NCI-H82 treated with DMSO at 0.1 percent for 48 hours (cell line): ENCODE measurements around the gene AGTR1.
"Not testable (repeated sequence)": the region's sequence is repeated elsewhere in the genome, so short reads cannot be mapped to it uniquely, and the experiment has no call there.

Source experiments
- DNase-seq: peaks from one replicate; lab custom pipeline; 2025; ENCODE audit not compliant: unreplicated experiment; lab: John Stamatoyannopoulos, UW

The AGTR1 gene

DNA sequence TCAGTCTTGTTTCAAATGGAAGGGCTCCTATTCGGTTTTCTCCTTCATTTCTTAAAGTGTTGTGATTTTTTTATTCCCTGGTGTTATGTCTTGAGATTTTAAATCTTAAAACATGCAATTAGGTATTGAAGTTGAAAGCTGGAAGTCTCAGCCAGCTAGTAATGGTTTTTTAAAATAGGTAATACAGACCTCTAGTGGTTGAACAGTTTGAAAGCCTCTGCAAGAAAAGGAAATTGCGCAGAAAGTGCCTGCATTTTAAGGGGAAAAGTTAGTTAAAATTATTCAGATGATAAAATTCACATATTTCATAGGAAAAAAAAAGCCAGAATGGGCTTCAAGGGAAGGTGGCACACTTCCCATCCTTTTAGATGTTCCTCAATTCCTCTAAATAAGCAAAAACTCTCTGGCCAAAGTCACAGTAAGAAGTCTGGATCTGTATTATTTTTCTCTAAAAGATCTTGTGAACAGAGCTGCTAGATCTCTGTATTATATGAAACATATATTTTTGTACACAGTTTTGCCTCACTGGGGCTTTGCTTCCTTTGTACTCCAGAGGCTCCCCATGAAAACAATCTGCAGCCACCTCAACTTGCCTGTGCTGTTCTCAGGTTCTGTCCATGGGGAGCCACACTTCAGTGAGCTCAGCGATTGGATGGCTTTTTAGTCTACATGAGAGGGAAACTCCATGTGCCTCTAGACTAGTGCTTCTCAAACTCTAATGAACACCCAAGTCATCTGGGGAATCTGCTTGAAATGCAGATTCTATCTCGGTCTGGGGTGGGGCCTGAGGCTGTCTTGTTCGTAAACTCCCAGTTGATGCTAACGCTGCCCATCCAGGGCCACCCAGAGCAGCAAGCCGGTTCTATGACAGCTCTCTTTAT lies 21.5 kb downstream of the AGTR1 start:
- DNase-seq = no peak

DNA sequence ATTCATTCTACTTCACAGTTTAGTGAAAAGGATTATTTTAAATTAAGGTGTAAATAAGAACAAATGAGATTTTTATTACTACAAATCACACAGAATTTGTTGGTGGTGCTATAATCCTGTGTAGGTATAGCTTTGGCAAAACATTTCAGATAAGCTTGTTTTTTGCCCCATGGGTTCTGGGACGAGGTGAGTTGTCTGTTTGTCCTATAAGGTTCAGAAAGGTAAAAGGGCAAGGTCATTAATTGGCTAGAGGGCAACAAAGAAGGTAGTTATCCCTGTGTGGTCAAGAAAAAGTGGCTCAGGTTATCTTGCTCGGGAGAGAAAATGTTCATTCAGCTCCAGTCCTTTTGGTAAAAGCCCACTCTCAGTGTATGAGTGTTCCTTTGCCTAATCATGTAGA lies 23.2 kb downstream of the AGTR1 start:
- no peak for DNase-seq

DNA sequence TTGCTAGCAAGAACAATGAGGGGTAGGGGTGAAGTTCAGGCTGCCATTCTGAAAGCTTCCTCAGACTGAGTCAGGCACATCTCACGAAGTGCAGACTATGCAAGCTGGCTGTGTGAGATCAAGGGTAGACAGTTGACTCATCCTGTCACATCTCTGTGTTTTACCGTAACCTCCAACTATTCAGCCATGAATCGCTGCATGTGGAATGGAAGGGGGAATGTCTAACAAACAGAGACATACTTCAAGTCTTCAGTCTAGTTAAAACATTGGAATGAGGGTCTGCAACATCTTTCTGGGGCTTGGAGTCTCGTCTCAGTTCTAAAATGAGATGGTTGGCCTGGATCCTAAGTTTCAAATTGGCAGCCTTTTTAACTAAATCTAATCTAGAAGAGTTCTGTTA lies 25.9 kb downstream of the AGTR1 start:
- DNase-seq = no peak

DNA sequence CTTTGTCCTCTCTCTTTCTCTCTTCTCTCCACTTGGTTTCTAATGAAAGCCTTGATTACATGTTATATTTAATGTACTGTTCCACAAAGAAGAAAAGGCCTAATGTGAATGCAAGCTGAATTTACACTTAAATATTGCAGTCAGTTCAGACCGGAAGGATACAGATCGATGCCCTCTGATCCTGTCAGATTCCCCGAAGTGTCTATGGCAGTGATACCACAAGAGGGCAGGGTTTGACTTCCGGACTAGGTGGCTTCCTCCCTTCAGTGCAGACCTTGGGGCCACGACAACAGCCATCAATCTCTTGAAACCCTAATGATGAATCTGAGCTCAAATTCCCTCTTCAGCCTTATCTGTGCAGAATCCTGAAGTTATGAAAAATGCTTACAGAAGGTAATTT lies 29.5 kb downstream of the AGTR1 start:
- DNase-seq = peak; percentile 67

DNA sequence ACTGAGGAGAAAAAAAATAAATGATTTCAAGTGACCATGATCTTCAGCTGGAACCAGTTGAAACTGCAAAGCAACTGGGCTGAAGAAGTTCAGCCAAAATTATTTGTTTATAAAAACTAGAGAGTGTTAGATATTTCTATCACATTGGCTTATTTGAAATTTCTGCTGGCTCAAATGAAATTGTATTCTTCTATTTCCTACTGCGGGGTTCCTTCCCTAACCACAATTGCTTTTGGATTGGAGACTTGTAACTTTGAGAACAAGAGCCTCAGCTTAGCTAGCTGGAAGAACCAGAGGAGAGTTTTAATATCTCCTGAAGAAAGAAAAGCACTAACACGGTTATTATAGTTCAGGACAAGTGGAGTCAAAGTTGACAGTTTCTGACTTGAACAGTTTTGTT lies 31.1 kb downstream of the AGTR1 start:
- no peak for DNase-seq

DNA sequence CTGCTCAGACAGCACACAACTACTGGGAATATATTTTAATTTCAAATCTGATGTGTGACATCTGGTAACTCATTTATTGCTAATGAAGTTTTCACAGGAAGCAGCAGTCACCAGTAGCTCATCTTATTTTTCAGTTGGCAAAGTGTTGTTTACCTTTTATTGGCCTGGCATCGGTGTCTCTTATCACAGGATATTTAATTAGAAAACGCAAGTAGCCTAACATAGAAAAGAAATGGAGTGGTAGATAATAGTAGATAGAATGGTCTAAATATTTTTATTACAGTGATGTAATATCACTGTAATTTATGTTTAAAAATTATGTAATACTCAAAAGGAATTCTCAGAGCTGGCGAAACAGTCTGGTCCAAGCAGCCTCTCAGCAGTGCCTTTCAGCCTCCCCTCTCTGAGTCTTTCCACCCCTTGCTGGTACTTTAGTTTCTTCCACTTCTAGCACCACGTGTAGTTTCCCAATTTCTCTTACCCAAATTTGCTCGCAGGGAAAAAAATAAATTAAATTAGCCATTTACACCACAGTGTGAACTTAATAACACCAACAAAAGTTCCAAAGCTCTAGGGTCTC lies 31.9 kb downstream of the AGTR1 start:
- no peak for DNase-seq

DNA sequence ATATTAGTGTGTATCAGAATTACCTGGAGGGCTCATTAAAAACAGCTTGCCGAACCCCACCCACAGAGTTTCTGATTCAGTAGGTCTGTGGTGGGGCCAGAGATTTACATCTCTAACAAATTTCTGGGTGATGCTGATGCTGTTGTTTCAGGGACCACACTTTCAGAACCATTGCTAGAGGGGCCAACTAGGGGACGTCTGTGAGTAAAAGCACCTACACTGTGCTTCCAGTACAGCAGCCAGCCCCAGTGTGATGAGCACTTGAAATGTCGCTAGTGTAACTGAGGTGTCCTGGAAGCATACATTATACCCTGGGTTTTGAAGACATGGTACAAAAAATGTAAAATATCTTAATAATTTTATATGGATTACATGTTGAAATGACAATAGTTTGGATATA lies 33.0 kb downstream of the AGTR1 start:
- DNase-seq = no peak

DNA sequence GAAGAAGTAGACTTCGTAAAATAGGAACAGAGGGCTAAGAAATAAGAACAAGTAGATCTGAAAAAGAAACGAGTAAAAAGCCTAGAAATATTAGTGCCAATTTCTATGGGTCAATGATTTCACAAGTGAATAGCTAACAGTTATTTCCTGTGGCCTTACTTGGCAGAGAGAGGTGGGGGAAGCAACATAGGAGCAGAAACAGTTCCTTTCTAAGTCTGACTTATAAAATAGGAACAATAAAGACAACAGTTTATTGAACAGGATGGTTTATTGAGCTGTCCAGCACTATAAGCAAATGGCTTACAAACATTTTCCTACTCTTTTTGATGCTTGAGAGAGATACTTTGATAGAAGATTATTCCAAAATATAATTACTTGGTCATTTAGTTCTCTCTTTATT lies 37.9 kb downstream of the AGTR1 start:
- DNase-seq = no peak

DNA sequence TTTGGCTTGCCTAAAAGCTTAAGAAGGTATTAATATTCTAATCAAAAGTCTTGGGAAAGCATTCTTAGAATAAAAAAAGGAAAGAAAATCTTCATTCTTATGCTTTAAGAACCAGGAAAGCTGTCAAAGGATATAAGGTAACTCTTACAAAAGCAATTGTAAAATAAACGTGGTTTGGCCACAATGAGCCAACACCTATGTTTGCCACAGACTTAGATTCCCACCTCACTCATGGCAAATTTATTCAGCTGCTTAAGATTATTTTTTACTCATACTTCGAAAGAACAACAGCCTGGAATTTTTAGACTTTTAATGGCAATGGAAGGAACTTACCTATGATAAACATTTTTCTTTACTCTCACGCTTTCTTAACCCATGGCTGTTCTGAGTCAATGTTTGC lies 38.4 kb downstream of the AGTR1 start:
- no peak for DNase-seq

DNA sequence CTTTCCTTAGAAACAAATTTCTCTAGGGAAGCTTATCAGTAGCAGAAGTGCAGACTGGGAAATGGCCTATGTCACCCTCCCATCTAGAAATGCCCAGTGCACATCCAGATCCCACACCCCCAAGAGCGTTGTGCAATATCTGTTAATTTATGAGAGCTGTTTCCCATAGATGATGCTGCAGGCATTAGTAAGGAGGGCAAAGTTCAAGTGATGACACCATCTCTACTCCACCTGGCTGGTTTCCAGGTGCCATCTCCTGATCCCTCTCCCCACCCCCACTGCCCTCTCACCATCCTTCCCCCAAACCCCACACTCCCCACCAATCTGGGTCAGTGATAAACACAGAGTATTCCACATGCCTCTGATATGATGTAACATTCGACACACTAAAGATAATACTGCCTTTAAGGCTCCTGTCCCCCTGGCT lies 39.4 kb downstream of the AGTR1 start:
- no peak for DNase-seq

DNA sequence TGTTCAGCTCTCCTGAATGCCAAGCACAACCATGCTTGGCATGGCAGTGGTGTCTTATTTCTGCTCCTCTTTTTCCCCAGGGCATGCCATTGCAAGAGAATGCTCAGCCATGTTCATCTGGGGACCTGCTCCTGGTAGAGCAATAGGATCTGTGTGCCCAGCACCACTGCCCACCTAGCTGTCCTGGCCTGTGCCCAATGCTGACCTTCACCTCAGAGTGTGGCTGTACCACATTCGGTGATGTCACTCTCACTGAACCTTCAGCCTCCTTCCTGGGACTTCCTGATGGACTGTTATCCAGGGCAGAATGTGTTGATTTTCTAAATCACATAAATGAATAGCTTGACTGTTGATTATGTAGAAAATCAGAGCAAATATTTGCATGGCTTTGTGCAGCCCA lies 42.0 kb downstream of the AGTR1 start:
- no peak for DNase-seq

DNA sequence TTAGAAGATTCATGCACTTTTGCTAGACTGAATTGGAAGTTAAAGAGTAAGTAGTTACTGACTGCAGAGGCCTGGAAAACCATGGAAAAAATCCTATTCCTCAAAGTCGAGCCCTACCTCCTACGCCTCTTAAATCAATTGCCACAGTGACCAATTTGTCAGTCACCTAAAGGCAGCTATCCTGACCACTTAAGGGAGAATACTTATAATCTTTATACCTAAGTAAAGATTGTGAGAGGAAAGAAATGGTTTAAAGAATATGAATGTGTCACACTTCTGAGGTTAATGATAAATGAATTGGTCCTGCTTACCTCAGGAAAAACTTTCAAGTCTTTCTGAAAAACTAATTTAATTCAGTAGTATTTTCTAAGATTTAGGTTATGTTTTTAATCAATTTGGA lies 42.6 kb downstream of the AGTR1 start:
- DNase-seq = no peak

DNA sequence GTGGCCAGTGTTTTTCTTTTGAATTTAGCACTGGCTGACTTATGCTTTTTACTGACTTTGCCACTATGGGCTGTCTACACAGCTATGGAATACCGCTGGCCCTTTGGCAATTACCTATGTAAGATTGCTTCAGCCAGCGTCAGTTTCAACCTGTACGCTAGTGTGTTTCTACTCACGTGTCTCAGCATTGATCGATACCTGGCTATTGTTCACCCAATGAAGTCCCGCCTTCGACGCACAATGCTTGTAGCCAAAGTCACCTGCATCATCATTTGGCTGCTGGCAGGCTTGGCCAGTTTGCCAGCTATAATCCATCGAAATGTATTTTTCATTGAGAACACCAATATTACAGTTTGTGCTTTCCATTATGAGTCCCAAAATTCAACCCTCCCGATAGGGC lies 43.5 kb downstream of the AGTR1 start:
- no peak for DNase-seq

DNA sequence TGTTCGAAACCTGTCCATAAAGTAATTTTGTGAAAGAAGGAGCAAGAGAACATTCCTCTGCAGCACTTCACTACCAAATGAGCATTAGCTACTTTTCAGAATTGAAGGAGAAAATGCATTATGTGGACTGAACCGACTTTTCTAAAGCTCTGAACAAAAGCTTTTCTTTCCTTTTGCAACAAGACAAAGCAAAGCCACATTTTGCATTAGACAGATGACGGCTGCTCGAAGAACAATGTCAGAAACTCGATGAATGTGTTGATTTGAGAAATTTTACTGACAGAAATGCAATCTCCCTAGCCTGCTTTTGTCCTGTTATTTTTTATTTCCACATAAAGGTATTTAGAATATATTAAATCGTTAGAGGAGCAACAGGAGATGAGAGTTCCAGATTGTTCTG lies 44.4 kb downstream of the AGTR1 start:
- DNase-seq = no peak

DNA sequence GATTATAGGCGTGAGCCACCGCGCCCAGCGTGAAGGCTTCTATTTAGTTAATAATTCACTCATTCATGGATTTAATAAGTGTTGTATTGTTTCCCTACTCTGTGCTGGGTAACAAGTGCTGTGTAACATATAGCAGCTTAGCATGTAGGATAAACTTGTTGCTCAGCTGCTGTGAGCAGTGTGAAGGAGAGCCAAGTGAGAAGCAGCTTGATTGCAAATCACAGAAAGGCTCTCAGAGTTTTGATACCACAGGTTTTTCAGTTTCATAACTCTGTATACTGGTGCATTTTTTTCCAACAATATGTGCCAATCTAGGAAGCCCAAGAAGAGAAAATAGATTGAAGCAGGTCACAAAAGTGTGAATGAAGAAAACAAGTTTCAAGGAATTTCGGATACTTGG lies 48.4 kb downstream of the AGTR1 start:
- DNase-seq = no peak

DNA sequence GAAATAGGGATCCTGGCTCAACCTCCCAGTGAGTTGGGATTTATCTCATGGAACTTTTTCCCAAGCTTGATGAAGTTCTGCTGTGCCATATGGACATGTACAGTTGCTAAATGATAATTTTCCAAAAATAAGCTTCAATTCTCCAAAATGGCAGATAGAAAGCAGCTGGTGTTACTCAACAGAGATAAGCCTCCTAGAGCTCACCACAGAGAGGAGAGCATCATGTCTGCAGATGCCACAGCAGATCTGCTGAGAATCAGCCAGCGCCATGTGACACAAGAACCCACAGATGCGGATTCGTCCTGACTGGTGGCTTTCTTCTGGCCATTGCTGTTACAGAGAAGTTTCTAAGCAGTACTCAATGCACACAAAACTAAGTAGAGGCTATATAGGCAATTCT lies 50.6 kb downstream of the AGTR1 start:
- no peak for DNase-seq

DNA sequence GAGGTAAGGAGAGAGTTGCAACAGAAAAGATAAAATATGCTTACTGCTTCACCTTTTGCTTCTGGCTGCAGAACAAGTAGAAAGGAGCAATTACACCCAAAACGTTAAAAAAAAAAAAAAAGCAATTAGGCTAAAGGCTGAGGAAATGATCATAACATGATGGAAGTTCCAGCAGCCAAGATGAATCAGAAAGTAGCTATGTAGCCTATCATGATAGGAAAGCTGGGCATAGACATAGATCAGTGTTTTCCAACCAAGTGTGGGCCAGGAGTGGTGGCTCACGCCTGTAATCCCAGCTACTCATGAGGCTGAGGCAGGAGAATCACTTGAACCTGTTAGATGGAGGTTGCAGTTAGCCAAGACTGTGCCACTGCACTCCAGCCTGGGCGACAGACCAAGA lies 52.6 kb downstream of the AGTR1 start:
- DNase-seq = no peak

DNA sequence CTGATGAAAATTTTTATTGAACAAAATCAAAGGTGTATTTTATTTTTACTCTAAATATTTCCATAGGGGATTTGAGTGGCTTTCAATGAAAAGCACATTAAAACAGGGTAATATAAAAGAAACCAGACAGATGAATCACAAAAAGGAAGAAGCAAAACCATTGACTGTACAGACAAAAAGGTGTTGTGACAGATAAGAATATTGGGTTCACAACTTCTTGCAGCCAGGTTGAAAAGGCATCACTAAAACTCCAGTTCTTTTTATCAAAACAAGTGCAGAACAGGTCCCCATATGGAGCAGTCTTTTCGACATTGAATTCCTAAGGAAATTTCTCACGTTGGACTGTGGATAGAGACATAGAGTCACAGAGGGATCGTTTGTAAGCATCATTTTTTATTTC lies 53.8 kb downstream of the AGTR1 start:
- no peak for DNase-seq

DNA sequence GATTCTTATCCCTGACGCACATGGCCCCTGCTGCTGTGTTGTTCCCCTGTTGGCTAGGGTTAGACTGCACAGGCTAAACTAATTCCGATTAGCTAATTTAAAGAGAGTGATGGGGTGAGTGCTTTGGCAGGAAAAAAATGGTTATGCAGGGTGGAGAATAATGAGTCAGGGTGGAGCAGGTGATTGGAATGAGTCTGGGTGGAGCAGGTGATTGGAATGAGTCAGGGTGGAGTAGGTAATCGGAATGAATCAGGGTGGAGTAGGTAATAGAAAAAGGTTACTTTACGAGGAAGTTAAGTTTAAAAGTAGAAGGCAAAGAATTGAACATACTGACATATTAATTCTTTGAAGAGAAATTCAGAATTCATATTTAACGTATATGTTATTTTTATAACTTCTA lies 55.7 kb downstream of the AGTR1 start:
- DNase-seq = not testable (repeated sequence)

DNA sequence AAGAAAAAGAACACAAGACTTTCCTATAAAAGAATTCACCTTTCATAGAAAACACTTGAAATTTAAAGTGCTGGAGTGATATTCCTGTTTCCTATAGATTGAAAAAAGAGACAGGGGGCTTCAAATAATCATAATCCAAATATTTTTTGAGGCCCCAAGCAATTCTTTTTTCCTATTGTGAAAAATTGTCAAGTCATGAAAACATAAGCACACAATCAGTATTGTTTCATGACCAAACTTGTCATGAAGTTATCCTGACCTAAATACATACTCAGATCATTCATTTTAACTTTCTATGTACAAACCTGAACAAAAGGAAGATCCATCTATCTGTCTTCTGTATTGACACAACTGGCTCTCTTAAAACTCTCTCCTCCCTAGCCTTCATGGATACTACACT lies 57.9 kb downstream of the AGTR1 start:
- DNase-seq = no peak

DNA sequence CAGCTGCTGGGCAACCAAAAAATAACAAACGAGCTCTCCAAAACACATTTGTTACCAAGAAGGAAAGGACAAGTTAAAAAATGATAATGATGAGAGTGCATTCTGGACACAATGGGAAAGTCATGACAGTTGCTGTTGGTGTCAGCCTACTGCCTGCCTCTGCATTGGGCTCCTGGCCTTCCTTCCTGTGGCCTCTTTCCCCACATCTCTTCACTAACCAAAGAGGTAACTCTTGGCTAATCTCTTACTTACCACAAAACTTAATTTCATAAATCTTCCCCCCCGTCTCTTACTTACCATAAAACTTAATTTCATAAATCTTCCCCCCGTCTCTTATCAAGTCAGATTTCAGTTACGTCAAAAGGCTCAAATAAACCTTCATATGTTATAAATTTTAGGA lies 58.6 kb downstream of the AGTR1 start:
- DNase-seq = no peak

DNA sequence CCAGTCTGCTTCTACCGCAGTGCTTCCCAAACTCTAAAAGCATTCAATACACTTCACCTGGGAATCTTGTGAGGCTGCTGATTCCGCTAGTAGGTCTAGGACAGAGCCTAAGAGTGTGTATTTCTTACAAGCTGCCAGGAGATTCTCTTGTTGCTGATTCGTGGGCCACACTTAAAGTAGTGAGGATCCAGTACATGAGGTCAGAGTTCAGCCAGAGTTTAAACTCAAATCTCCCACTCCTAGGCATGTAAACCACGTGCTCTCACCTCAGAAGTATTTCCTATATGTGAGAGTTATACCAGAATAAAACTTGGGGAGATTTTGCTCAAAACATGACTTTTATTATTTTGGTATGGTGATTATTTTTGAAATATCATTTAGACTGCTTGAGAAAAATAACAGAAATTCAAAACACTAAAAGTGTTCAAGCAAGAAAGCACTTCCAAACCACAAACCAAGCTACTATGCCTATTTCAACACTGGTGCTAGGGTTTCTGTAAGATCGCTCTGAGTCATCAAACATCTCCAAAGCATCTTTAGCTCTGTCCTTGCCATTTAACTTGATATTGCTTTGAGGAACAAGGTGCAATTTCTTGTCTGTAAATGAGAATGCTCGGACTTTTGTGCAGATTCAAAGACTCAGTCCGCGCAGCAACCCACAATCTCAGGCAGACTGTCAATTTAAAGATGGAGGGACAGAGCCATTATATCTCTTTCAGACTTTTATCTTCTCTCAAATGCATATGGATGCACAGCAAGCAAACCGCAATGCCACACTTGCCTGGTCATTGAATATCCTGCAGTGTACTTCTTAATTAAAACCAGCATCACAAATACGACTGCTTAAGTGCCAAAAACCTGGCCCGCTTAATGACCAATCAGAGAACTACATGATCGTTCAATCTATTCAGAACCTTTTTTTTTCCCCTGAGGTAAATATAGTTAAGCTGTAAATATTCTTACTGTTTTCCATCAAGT lies 59.8 kb downstream of the AGTR1 start:
- DNase-seq = no peak
